ENCODE measurements around the gene SVOP.

The SVOP gene

DNA sequence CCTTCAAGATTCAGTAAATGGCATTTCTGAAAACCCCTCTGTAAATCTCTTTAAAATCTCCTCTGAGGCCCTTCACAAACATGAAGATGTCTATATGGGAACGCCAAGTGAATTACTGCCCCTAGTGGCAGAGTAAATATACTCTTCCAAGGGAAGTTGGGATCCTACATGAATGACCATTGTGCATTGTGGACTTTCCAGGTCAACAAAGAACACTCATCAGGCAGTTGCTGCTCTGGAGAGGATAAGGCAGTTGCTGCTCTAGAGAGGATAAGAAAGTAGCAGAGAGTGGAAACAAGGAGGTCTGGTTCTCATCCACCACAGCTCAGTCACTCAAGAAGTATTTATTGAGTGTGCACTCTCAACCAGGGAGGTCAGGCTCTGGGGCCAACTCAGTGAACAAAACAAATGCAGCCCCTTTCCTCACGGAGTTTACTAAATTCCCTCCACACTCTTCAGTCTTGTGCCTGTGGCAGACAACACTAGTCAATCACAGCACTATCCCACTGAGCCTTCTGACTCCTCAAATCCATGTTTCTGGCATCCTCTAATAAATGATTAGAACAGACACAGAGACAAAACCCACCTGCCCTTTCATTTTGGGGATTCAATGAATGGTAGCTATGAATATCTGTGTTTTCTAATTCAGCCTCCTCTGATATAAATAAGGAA is 52.9 kb downstream of the SVOP start:
- H3K9me3 Mint-ChIP-seq (ENCODE audit: low read depth), result no peaks in the 10 kb centered on the region
- H3K4me3 Mint-ChIP-seq, result no peak overlapping the region
- no peaks in the 10 kb centered on the region for H3K4me1 Mint-ChIP-seq (ENCODE audit: low read depth)
- peaks cover 14% of the 10 kb centered on the region for H3K27me3 Mint-ChIP-seq
- no peak overlapping the region for H3K27ac Mint-ChIP-seq
- no peaks in the 10 kb centered on the region for H3K36me3 Mint-ChIP-seq

DNA sequence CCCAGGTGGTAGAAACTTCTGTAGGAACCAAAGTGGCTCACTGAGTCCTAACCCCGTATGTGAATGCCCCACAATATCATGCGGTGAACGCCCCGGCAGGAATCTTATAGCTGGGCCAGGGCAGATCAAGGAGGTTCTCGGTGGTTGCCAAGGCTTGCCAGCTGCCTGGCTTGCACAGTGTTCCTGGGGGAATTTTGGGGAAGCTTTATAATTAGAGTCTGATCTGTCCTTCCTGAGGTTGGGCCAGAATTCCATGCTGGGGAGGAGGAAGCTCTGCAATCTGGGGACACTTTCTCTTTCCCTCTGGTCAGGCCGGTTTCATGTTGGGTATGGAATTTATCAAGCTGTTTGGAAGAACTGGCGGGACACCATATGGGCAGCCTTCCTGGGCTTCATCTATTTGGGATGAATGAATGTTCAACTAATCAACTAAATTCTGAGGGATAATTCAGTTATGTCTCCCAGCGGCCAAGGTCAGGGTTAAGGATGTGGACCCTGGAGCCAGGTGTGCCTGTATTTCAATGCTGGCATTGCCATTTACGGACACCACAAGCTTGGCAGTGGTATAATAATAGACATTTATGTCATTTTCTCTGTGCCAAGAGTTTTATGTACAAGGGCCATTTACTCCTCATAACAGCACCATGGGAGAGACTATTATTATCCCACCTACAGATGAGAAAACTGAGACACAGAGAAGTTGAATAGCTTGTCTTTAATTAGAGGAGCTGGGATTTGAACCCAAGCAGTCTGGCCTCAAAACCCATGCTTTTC is 54.3 kb downstream of the SVOP start:
- no peak overlapping the region for H3K4me3 Mint-ChIP-seq
- no peaks in the 10 kb centered on the region for H3K36me3 Mint-ChIP-seq
- H3K27ac Mint-ChIP-seq, result no peak overlapping the region
- peaks cover 14% of the 10 kb centered on the region for H3K27me3 Mint-ChIP-seq
- H3K4me1 Mint-ChIP-seq (ENCODE audit: low read depth), result no peaks in the 10 kb centered on the region
- H3K9me3 Mint-ChIP-seq (ENCODE audit: low read depth), result no peaks in the 10 kb centered on the region

DNA sequence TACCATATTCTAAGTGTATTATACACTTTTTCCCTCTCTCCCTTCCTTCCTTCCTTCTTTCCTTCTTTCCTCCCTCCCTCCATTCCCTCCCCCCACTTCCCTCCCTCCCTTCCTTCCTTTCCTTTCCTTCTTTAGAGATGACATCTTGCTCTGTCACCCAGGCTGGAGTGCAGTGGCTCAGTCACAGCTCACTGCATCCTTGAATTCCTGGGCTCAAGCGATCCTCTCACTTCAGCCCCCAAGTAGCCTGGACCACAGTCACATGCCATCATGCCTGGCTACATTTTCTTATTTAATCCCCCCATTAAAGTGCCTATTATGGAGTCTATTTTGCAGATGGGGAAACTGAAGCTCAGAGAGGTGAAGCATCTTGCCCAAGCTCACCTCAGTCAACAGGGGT is 55.0 kb downstream of the SVOP start:
- H3K9me3 Mint-ChIP-seq (ENCODE audit: low read depth), result no peaks in the 10 kb centered on the region
- peaks cover 12% of the 10 kb centered on the region for H3K27me3 Mint-ChIP-seq
- no peaks in the 10 kb centered on the region for H3K36me3 Mint-ChIP-seq
- H3K4me1 Mint-ChIP-seq (ENCODE audit: low read depth), result no peaks in the 10 kb centered on the region
- no peak overlapping the region for H3K4me3 Mint-ChIP-seq
- H3K27ac Mint-ChIP-seq, result no peak overlapping the region

DNA sequence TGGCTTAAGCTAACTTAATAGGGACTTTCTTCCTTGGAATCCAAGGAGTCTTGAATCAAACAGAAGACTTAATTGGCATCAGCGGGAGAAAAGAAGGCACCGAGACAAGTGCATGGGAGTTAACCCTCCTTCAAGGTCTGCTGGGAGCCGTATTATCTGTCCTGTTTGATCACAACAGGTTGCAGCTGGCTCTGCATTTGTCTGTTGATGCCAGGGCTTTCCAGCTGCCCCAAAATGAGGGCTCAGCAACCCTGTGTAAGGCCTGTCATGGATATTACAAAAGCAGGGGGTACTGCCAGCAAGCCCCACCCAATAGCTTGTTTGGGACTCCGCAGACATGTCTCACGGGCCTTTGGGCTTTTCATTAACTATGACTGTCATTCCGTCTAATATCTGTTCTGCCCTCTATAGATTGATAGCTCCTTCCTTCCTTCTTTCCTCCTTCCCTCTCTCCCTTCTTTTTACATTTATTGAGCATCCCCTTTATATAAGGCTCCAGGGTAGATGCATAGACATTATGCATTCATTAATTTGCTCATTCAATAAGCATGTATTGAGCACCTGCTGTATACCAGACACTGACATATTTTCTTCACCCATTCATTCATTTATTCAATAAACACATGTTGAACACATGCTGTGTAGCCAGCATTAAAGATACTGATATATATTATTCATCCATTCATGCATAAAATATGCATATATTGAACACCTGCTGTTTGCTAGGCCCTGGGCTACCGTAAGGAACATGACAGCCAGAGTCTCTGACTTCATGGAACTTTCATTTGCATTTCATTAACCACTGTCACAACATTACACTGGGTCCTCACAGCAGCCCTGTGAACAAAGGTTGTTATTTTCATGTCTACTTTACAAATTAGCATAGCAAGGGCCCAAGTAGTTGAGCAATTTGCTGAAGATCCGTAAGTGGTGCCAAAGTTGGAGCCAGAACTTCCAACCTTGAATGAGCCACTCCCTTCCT is 56.2 kb downstream of the SVOP start:
- H3K36me3 Mint-ChIP-seq, result no peaks in the 10 kb centered on the region
- no peaks in the 10 kb centered on the region for H3K4me1 Mint-ChIP-seq (ENCODE audit: low read depth)
- no peak overlapping the region for H3K4me3 Mint-ChIP-seq
- H3K27me3 Mint-ChIP-seq, result peaks cover 11% of the 10 kb centered on the region
- no peaks in the 10 kb centered on the region for H3K9me3 Mint-ChIP-seq (ENCODE audit: low read depth)
- H3K27ac Mint-ChIP-seq, result no peak overlapping the region

DNA sequence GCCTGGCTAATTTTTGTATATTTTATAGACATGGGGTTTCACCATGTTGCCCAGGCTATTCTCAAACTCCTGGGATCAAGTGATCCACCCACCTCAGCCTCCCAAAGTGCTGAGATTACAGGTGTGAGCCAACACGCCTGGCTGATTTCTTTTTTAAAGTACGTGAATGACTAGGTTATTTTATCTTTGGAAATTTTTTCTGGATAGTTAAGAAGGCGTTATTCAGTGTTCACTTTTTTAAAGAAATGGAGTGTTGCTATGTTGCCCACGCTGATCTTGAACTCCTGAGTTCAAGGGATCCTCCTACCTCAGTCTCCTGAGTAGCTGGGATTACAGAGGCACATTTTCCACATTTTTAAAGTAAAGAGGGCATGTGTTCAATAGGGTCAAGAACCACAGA is 58.6 kb downstream of the SVOP start:
- H3K27ac Mint-ChIP-seq, result no peak overlapping the region
- peaks cover 6% of the 10 kb centered on the region for H3K27me3 Mint-ChIP-seq
- H3K36me3 Mint-ChIP-seq, result no peaks in the 10 kb centered on the region
- no peaks in the 10 kb centered on the region for H3K4me1 Mint-ChIP-seq (ENCODE audit: low read depth)
- H3K9me3 Mint-ChIP-seq (ENCODE audit: low read depth), result no peaks in the 10 kb centered on the region
- H3K4me3 Mint-ChIP-seq, result no peak overlapping the region

DNA sequence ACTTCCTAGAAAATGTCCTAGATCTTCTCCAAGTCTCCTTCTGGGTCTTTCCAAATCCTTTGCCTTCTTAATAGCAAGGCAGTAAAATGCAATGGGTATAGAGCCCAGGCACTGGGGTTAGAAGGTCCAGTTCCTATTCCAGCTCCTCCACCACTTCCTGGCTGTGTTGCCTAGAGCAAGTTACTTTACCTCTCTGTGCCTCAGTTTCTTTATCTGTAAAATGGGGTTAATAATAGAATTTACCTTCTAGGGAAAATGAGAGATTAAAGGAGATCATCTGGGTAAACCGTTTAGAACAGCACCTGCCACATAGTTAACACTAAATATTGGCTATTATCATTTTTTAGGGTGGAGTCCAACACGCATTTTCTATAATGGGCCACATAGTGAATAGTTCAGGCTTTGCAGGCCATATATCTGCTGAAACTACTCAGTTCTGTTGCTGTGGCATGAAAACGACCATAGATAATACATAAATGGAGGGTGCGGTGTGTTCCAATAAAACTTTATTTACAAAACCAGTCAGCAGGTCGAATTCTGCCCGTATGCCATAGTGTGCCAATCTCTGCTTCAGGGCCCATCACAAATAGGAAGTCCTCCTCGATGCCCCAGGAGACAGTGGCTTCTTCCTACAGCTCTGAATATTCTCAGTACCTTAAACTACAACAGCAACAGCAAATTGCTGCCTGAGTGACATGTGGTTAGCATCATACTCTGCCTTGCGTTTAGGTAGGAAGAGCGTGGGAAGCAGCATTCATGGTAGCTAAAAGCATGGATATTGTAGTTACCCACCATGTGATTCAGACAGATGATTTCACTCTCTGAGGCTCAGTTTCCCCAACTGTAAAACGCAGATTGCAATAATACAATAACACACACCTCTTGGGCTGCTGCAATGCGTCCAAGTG is 60.9 kb downstream of the SVOP start:
- H3K4me3 Mint-ChIP-seq, result no peak overlapping the region
- H3K9me3 Mint-ChIP-seq (ENCODE audit: low read depth), result no peaks in the 10 kb centered on the region
- no peaks in the 10 kb centered on the region for H3K36me3 Mint-ChIP-seq
- no peaks in the 10 kb centered on the region for H3K4me1 Mint-ChIP-seq (ENCODE audit: low read depth)
- H3K27me3 Mint-ChIP-seq, result no peaks in the 10 kb centered on the region
- H3K27ac Mint-ChIP-seq, result no peak overlapping the region

DNA sequence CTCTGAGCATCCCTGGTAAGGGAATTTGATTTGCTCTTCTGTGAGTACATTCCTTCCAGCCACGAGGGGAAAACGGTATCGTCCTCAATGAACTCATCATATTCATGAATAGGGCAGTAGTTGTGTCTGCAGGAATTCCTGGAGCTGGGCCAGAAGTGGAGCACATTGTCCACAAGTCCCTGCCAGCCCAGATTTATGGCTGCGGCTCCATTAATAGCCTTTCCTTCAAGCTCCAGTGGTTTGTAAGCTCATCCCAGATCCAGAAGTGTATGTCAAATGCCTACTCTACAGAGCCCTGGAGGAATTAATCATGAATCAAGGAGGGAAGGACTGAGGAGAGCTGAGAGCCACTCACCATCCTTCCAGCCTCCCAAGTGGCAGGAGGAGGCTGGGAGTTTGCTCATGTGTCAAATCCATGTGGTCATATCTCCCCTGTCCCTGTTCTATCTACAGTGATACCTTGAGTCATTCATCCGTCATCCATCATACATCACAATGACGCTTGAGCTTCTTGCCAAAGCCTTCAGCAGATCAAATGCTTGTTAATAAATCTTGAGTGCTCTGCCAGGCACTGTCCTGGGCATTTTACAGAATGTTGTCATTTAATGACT is 65.5 kb downstream of the SVOP start:
- Mint-ChIP-seq H3K4me1 (ENCODE audit: low read depth) (peaks cover 3% of the 10 kb centered on the region), H3K9me3 (ENCODE audit: low read depth) (no peaks in the 10 kb centered on the region), H3K36me3 (no peaks in the 10 kb centered on the region), H3K27ac (no peak overlapping the region), H3K4me3 (no peak overlapping the region), H3K27me3 (peaks cover 1% of the 10 kb centered on the region)

DNA sequence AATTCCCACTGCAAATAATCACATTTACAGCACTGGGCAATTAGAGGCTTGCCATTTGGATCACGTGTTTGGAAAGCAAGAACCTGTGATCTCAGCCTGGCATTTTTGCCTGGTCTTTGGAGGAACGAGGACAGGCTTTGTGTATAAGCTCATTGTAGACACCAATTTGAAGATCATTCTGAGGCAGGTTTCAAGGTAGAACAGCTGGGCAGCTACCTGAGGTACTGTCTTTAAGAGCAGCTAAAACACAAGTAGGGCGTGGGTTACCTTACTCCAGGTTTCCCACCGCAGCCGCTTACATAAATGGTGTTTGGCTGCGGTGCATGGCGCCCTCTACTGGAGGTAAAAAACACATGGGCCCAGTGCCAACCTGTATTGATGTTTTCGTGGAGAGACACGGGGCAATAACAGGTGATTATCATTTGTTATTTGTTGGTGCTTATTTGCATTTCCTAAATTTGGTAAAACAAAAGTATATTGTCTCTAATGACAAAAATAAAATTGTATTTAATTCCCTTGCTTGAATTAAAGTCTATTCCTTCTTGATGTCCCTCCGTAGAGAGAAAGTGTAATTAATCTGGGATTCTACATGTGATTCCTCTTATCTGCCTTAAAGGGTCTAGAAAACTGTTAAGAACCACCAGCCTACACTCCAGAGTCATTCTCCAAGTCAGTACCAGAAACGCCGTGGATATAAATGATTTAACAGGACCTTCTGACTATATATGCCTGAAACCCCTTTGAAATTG is 69.7 kb downstream of the SVOP start:
- H3K36me3 Mint-ChIP-seq, result no peaks in the 10 kb centered on the region
- no peak overlapping the region for H3K4me3 Mint-ChIP-seq
- H3K9me3 Mint-ChIP-seq (ENCODE audit: low read depth), result peaks cover 5% of the 10 kb centered on the region
- peaks cover 14% of the 10 kb centered on the region for H3K27me3 Mint-ChIP-seq
- H3K4me1 Mint-ChIP-seq (ENCODE audit: low read depth), result peaks cover 3% of the 10 kb centered on the region
- no peak overlapping the region for H3K27ac Mint-ChIP-seq

DNA sequence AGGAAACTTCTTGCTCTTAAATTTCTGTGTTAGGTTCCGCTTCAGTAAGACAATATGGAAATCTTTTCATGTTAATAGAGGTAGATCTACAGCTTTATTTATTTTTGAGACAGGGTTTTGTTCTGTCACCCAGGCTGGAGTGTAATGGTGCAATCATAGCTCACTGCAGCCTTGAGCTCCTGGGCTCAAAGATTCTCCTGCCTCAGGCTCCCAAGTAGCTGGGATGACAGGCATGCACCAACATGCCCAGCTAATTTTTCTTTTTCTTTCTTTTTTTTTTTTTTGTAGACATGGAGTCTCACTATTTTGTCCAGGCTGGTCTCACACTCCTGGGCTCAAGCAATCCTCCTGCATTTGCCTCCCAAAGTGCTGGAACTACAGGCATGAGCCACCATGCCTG is 70.9 kb downstream of the SVOP start:
- no peak overlapping the region for H3K27ac Mint-ChIP-seq
- peaks cover 5% of the 10 kb centered on the region for H3K9me3 Mint-ChIP-seq (ENCODE audit: low read depth)

DNA sequence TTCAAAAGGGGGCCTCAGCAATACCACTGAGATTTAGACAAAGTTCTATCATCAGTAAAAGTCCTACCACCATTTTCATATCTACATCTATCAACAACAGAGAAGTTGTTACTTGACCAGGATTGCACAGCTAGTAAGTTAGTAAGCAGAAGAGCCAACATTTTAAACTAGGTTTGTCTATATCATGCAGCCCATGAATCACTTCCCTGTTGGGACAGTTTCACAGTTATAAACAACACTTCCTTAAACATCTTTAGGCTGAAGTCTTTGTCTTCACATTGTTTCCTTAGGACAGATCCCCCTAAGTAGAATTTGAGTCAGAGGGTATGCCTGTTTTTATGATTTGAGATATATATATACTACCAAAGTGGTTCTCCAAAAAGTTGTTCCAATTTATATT is 72.5 kb downstream of the SVOP start:
- Mint-ChIP-seq H3K27me3 (peaks cover 18% of the 10 kb centered on the region), H3K36me3 (no peaks in the 10 kb centered on the region), H3K9me3 (ENCODE audit: low read depth) (peaks cover 5% of the 10 kb centered on the region), H3K27ac (no peak overlapping the region), H3K4me3 (no peak overlapping the region), H3K4me1 (ENCODE audit: low read depth) (peaks cover 3% of the 10 kb centered on the region)

More for the DNA sequence above, 70.9 kb downstream of the SVOP start:
- H3K36me3 Mint-ChIP-seq, result no peaks in the 10 kb centered on the region
- peaks cover 3% of the 10 kb centered on the region for H3K4me1 Mint-ChIP-seq (ENCODE audit: low read depth)
- no peak overlapping the region for H3K4me3 Mint-ChIP-seq
- H3K27me3 Mint-ChIP-seq, result peaks cover 18% of the 10 kb centered on the region

DNA sequence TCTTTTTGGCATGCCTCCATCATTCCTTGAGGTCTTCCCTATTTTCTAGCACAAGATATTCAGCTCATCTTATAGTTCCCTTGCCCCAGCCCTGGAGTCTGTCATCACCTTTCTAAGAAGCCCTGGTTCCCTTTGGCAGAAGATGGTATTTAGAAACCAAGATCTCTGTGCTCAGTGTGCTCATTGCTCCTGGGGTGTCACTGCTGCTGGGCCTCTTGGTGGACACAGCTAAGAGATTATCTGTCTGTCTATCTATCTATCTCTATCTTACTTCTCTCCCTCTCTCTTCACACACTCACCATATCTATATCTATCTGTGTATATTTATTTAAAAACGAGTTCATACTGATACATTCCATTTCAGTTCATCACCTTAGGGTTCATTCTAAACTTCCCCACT is 73.8 kb downstream of the SVOP start:
- Mint-ChIP-seq H3K36me3 (no peaks in the 10 kb centered on the region), H3K4me1 (ENCODE audit: low read depth) (peaks cover 3% of the 10 kb centered on the region), H3K9me3 (ENCODE audit: low read depth) (peaks cover 5% of the 10 kb centered on the region), H3K27me3 (peaks cover 18% of the 10 kb centered on the region), H3K27ac (no peak overlapping the region), H3K4me3 (no peak overlapping the region)

DNA sequence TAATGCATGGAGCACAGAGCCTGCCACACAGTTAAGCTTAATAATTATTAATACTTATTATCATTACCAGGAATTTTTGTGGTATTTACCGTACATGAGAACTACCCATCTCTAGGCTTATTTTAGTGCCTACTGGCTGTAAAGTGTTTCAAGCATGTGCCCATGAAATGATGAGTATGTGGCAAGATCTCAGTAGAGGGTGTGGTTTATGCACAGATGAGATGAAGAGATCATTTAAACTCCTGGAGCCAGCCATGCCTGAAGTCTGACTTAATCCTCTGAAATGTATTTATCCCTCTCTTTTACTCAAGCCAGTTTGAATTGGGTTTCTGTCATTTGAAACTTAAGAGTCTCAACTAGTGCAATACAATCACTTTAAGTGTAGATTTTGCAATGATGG is 80.7 kb downstream of the SVOP start:
- Mint-ChIP-seq H3K9me3 (ENCODE audit: low read depth) (no peaks in the 10 kb centered on the region), H3K4me3 (no peak overlapping the region), H3K4me1 (ENCODE audit: low read depth) (peaks cover 4% of the 10 kb centered on the region), H3K27me3 (peaks cover 4% of the 10 kb centered on the region), H3K27ac (no peak overlapping the region), H3K36me3 (no peaks in the 10 kb centered on the region)

DNA sequence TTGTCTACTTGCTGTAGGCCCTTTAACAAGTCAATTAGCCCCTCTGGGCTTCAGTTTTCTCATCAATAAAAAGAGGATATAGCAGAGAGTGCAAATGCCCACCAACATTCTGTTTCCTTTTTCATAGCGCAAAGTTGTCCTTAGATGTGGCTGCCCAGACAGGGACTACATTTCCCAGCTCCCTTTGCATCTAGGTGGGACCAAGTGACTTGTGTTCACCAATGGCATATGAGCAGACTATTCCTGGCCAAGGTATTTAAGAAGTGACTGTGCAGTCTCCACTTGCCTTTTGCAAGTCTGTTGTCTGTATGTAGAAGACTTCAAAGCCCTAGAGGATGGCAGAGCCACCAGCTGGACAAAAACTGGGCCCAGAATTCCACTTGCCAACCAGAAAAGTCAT is 81.3 kb downstream of the SVOP start:
- Mint-ChIP-seq H3K27me3 (peaks cover 4% of the 10 kb centered on the region), H3K27ac (no peak overlapping the region), H3K4me1 (ENCODE audit: low read depth) (peaks cover 4% of the 10 kb centered on the region), H3K9me3 (ENCODE audit: low read depth) (no peaks in the 10 kb centered on the region), H3K4me3 (no peak overlapping the region), H3K36me3 (no peaks in the 10 kb centered on the region)

Data from activated naive CD8-positive, alpha-beta T cell (primary cell).